ENCODE measurements around the gene CLTA. TPM values are rescaled to one million over a fixed set of nuclear protein-coding genes. Genes with fewer than 3 reads are reported as not detected.

The CLTA gene
- polyA plus RNA-seq (420 and 461 TPM in 2 replicates), polyA minus RNA-seq (143 and 157 TPM in 2 replicates)

GRCh38 chr9:36190388-36191289, at the start of gene CLTA:
Gene CLTA (plus strand): TSS chr9:36190921. CDS start chr9:36191057, 136 bp downstream.
- Histone ChIP-seq H3K9me2 (ENCODE audit: insufficient read depth, low read length) (no peaks in the 10 kb centered on the region), H3K9ac (ENCODE audit: low read length) (peak within 1 kb of the TSS; percentile 79), H3K4me3 (ENCODE audit: low read length) (peak within 1 kb of the TSS; percentile 80), H3K27me3 (ENCODE audit: insufficient read depth, low read depth, low read length) (no peaks in the 10 kb centered on the region), H3K36me3 (ENCODE audit: insufficient read depth, low read length) (no peaks in the 10 kb centered on the region), H3K9me3 (ENCODE audit: low read length) (no peaks in the 10 kb centered on the region), H3K27ac (ENCODE audit: low read length) (peak within 1 kb of the TSS; percentile 82), H3K4me2 (ENCODE audit: low read length) (peak within 1 kb of the TSS; percentile 96), H2AFZ (ENCODE audit: low read depth, low read length) (peak within 1 kb of the TSS; percentile 78), H3F3A (ENCODE audit: insufficient read depth, low read length, poor library complexity, severe bottlenecking) (no peaks in the 10 kb centered on the region), H4K20me1 (ENCODE audit: insufficient read depth) (no peaks in the 10 kb centered on the region), H3K79me2 (replicated peaks; ENCODE audit: insufficient read depth, low read length) (peaks cover 38% of the 10 kb centered on the region)
- TF ChIP-seq MXI1 (conservative IDR thresholded peaks at IDR 0.05; ENCODE audit: poor library complexity, severe bottlenecking) (peak; percentile 89), SMC3 (conservative IDR thresholded peaks at IDR 0.05; ENCODE audit: poor library complexity) (peak; percentile 72), EZH2 (IDR thresholded peaks at IDR 0.05; ENCODE audit: borderline replicate concordance, insufficient read depth, low read length, poor library complexity, severe bottlenecking) (no peak), REST (IDR thresholded peaks at IDR 0.05; ENCODE audit: borderline replicate concordance) (peak; percentile 71), RAD21 (conservative IDR thresholded peaks at IDR 0.05) (no peak), TAF1 (IDR thresholded peaks at IDR 0.05; ENCODE audit: low read depth) (peak; percentile 88), CTCF (IDR thresholded peaks at IDR 0.05; ENCODE audit: poor library complexity, severe bottlenecking) (peak; percentile 85), POLR2AphosphoS5 (IDR thresholded peaks at IDR 0.05) (peak; percentile 95), EP300 (conservative IDR thresholded peaks at IDR 0.05; ENCODE audit: poor library complexity, severe bottlenecking) (peak; percentile 31)

GRCh38 chr9:36141288-36141687, 49.4 kb upstream of the CLTA start:
- H3K36me3 ChIP-seq (ENCODE audit: insufficient read depth, low read length): no peaks in the 10 kb centered on the region
- no peaks in the 10 kb centered on the region for H3K79me2 ChIP-seq (replicated peaks; ENCODE audit: insufficient read depth, low read length)

More at GRCh38 chr9:36141288-36141687, 49.4 kb upstream of the CLTA start:
- no peak overlapping the region for H3K4me2 ChIP-seq (ENCODE audit: low read length)
- no peak overlapping the region for H3K27ac ChIP-seq (ENCODE audit: low read length)
- TF ChIP-seq RAD21 (conservative IDR thresholded peaks at IDR 0.05) (no peak), EP300 (conservative IDR thresholded peaks at IDR 0.05; ENCODE audit: poor library complexity, severe bottlenecking) (no peak), SMC3 (conservative IDR thresholded peaks at IDR 0.05; ENCODE audit: poor library complexity) (no peak), CTCF (IDR thresholded peaks at IDR 0.05; ENCODE audit: poor library complexity, severe bottlenecking) (no peak), MXI1 (conservative IDR thresholded peaks at IDR 0.05; ENCODE audit: poor library complexity, severe bottlenecking) (no peak), TAF1 (IDR thresholded peaks at IDR 0.05; ENCODE audit: low read depth) (no peak), POLR2AphosphoS5 (IDR thresholded peaks at IDR 0.05) (no peak), EZH2 (IDR thresholded peaks at IDR 0.05; ENCODE audit: borderline replicate concordance, insufficient read depth, low read length, poor library complexity, severe bottlenecking) (no peak), REST (IDR thresholded peaks at IDR 0.05; ENCODE audit: borderline replicate concordance) (no peak)
- no peak overlapping the region for H3K4me3 ChIP-seq (ENCODE audit: low read length)
- H3K27me3 ChIP-seq (ENCODE audit: insufficient read depth, low read depth, low read length): peaks cover 15% of the 10 kb centered on the region
- H3K9ac ChIP-seq (ENCODE audit: low read length): no peak overlapping the region
- H3K9me3 ChIP-seq (ENCODE audit: low read length): no peaks in the 10 kb centered on the region
- no peak overlapping the region for H2AFZ ChIP-seq (ENCODE audit: low read depth, low read length)
- no peaks in the 10 kb centered on the region for H4K20me1 ChIP-seq (ENCODE audit: insufficient read depth)
- H3F3A ChIP-seq (ENCODE audit: insufficient read depth, low read length, poor library complexity, severe bottlenecking): no peaks in the 10 kb centered on the region
- no peaks in the 10 kb centered on the region for H3K9me2 ChIP-seq (ENCODE audit: insufficient read depth, low read length)

Data from neural cell (in vitro differentiated cells).